Measurements from ENCODE around the gene PPP1CB.
"Not testable (repeated sequence)": the region's sequence is repeated elsewhere in the genome, so short reads cannot be mapped to it uniquely, and the experiment has no call there.

Gene PPP1CB

DNA sequence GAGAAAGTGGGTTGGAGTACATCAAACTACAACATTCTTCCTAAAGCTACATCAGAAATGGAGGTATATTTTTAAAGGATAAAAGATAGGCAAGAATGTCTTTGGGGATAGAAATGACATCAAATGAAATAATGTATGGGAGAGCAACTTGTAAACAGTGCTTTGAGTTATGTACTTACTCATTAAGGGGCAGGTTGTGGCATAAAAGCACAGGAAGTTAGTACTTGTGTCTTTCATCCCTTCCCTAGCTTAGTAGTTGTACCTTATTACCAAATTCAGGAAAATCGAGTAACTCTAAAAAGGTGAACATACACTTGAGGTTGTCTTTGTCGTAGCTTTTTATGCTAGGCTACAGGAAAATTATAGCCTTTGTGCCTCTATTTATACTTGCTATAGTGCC lies 28.9 kb downstream of the PPP1CB start:
- DNase-seq = no peak

DNA sequence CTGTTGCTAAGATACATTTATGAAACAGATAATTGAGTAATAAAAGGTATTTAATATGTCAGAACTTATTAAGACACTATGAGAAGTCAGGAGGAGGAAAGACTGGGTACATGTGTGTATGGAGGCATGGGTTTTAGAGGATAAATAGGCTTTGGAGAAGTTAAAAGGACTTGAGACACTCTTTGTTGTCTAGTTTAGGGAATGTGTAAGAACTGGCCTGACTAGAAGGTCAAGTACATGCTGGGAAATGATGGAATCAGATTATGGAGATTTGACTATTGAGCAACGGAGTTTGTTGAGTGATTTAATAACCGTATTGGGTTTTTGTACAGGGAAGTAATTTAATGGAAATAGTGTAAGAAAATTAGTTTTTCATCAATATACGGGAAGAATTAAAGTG lies 30.8 kb downstream of the PPP1CB start:
- no peak for DNase-seq

- not testable (repeated sequence) for DNase-seq
Measured at GRCh38 chr2:28784570-28784969, 32.9 kb downstream of the PPP1CB start.

DNA sequence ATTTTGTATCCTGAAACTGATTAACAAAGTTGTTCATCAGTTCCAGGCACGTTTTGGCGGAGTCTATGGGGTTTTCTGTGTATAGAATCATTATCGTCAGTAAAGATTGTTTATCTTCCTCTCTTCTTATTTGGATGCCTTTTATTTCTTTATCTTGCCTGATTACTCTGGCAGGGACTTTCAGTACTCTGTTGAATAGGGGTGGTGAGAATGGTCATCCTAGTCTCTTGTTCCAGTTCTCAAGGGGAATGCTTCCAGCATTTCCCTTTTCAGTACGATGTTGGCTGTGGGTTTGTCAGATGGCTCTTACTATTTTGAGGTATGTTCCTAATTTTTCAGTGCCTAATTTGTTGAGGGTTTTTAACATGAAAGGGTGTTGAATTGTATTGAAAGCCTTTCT lies 45.0 kb downstream of the PPP1CB start:
- DNase-seq = no peak

GRCh38 chr2:28801726-28802125 lies 50.1 kb downstream of the PPP1CB start:
- no peak for DNase-seq

- DNase-seq = no peak
Measured at GRCh38 chr2:28802975-28803429, 51.4 kb downstream of the PPP1CB start.

GRCh38 chr2:28809927-28810326 lies 58.3 kb downstream of the PPP1CB start:
- no peak for DNase-seq

DNA sequence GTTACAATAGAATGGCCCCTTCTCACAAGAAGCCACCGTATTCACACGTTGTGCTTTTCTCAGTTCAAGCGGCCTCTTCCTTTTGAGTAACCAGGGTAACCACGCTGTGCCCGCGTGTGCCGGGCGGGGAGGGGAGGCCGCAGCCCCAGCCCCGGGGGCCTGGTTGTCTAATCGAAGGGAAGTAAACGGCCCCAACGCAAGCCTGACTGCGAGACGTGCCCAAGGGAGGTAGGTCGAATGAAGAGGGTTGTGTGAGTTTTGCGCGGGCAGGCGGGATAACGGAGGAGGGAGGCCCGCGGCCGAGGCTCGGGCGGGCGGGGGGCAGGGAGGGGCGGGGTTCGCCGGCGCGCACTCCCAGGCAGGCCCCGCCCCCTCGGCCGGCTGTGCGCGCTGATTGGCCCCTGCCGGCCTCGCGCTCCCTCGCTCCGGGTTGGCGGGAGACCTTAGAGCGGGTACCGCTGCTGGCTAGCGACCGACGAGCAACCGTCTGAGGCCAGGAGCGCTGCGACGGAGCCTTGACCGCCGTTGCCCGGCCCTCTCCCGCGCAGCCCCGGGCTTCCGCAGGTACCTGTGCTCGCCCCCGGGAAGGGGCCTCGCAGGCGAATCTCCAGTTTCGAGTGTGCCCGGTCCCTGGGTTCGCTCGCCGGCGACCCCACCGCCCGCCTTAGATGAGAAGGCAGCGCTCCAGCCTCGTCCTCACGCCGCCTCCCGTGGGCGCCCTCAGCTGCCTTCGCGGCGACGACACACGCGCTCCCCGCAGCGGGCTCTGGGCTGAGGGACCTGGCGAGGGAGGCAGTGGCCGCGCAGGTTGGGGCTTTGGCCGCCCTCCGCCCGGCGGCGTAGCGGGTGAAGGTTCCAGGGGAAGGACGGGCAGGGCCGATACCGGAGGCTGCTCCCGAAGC lies 59.0 kb downstream of the PPP1CB start, which contains the start of gene SPDYA:
Gene SPDYA (plus strand): TSS at position 451 of the 902 bp plus-strand sequence. CDS start 5,181 bp downstream, outside the sequence.
- peak; percentile 83 for DNase-seq

DNA sequence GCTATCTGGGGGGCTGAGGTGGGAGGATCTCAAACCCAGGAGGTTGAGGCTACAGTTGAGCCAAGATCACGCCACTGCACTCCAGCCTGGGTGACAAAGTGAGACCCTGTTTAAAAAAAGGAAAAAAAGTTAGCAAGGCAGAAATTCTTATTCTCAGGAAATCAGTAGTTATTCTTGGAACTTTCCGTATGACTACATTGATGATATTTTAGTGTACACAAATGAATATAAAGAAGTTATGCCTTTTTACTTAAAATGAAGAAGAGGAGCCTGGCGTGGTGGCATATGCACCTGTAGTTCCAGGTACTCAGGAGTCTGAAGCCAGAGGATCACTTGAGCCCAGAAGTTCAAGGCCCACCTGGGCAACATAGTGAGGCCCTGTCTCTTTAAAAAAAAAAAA lies 66.4 kb downstream of the PPP1CB start:
- DNase-seq = no peak

DNA sequence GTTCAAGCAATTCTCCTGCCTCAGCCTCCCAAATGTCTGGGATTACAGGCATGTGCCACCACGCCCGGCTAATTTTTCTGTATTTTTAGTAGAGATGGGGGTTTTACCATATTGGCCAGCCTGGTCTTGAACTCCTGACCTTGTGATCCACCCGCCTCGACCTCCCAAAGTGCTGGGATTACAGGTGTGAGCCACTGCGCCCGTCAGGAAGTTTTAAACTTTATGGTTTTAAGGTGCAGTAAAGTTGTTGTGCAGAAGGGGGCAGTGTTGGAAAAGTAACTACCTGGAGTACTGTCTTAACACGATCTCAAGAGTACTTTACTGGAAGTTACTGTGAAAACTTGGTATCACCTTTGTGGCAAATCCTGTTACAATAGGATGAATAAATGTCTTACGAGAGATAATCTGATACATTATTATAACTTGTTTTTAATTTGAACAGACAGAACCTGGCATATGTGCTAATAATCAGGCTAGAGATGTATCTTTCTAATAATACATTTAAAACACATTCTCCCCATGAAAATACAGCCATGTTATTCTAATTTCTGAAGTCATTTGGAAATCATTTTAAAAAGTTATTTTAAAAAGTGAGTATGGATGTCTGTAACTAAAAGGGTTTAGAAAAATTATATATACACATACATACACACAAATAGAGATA lies 69.8 kb downstream of the PPP1CB start:
- DNase-seq = peak; percentile 37

DNA sequence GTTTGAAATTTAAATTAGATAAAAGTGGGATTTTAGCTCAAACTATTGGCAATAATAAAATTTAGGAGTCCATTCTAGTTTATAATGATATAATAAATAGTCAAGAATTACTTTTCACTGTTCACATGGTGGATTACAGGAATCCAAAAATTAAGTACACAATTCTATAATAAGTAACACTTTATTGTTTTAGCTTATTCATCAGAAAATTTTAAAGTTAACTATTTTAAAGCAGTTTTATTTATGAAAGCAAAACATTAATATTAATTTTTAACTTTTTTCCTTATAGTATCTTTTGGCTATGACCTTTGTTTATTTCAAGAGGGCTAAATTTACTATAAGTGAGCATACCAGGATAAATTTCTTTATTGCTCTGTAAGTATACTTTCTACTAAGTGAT lies 70.4 kb downstream of the PPP1CB start:
- DNase-seq = no peak

- DNase-seq = no peak
Measured at GRCh38 chr2:28824207-28824606, 72.6 kb downstream of the PPP1CB start.

- DNase-seq = no peak
Measured at GRCh38 chr2:28824870-28825269, 73.2 kb downstream of the PPP1CB start.

- DNase-seq = no peak
Measured at GRCh38 chr2:28828382-28828781, 76.8 kb downstream of the PPP1CB start.

- DNase-seq = no peak
Measured at GRCh38 chr2:28833740-28834470, 82.3 kb downstream of the PPP1CB start.

GRCh38 chr2:28835781-28836180 lies 84.2 kb downstream of the PPP1CB start:
- DNase-seq = no peak

GRCh38 chr2:28838971-28839370 lies 87.3 kb downstream of the PPP1CB start:
- no peak for DNase-seq

GRCh38 chr2:28842042-28842441 lies 90.4 kb downstream of the PPP1CB start:
- DNase-seq = no peak

Data from activated T-cell treated with anti-CD3 and anti-CD28 coated beads, Interleukin-2, amount 50 U/mL, for 1 hour (primary cell).